ENCODE results near the gene KCNQ5. TPM values are rescaled to one million over a fixed set of nuclear protein-coding genes. Genes with fewer than 3 reads are reported as not detected.

The KCNQ5 gene
- total RNA-seq, 1 experiment from 2014 or later: not detected

DNA sequence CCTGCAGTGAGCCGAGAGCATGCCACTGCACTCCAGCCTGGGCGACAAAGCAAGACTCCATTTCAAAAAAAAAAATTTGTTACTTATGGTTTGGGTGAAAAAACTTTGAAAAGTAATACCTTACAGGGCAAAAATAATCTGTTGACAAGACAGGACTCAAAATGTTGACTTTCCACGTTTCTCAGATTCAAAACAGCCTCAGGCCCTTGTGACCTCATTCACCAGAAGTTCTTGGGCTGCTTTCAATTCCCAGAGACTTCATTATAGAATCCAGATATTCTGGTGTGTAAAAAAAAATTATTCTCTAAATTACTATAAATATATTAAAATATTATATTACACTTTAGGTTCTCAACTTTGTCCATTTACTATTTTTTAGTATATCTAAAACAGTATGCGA lies 116.2 kb downstream of the KCNQ5 start:
- H3K9me3 ChIP-seq (ENCODE audit: control insufficient read depth in 1 of 2, insufficient read depth in 1 of 2, low read depth in 1 of 2, low read length in 2 of 2): no peaks in the 10 kb centered on the region
- no peaks in the 10 kb centered on the region for H3K9me2 ChIP-seq (ENCODE audit: insufficient read depth)
- H2AFZ ChIP-seq (ENCODE audit: low read depth, low read length, poor library complexity, severe bottlenecking): no peak overlapping the region
- H3K4me2 ChIP-seq (ENCODE audit: low read length): no peak overlapping the region
- no peaks in the 10 kb centered on the region for H3K36me3 ChIP-seq (ENCODE audit: control insufficient read depth in 1 of 2, insufficient read depth in 2 of 2, low read length in 2 of 2)
- CTCF ChIA-PET: no interaction called here
- POLR2A ChIA-PET: no interaction called here
- no peak for DNase-seq (ENCODE audit: low read depth, low spot score)
- no peaks in the 10 kb centered on the region for H3K4me1 ChIP-seq (ENCODE audit: control insufficient read depth in 1 of 2, insufficient read depth in 2 of 2, low read length in 2 of 2)
- no peak overlapping the region for H3K9ac ChIP-seq (ENCODE audit: low read length)
- no peak for ATAC-seq
- no peak overlapping the region for H3K27ac ChIP-seq (ENCODE audit: low read depth, low read length)
- H3K4me3 ChIP-seq (replicated peaks in 1 of 2; ENCODE audit: low read depth in 1 of 2, low read length in 2 of 2): no peak overlapping the region
- no peaks in the 10 kb centered on the region for H4K20me1 ChIP-seq (ENCODE audit: insufficient read depth)
- intact Hi-C loops (cut with micrococcal nuclease): no loop called here
- TF ChIP-seq ZNF274 (IDR thresholded peaks at IDR 0.05; ENCODE audit: low read depth, low read length): no peak
- TF ChIP-seq, protein P1, sequence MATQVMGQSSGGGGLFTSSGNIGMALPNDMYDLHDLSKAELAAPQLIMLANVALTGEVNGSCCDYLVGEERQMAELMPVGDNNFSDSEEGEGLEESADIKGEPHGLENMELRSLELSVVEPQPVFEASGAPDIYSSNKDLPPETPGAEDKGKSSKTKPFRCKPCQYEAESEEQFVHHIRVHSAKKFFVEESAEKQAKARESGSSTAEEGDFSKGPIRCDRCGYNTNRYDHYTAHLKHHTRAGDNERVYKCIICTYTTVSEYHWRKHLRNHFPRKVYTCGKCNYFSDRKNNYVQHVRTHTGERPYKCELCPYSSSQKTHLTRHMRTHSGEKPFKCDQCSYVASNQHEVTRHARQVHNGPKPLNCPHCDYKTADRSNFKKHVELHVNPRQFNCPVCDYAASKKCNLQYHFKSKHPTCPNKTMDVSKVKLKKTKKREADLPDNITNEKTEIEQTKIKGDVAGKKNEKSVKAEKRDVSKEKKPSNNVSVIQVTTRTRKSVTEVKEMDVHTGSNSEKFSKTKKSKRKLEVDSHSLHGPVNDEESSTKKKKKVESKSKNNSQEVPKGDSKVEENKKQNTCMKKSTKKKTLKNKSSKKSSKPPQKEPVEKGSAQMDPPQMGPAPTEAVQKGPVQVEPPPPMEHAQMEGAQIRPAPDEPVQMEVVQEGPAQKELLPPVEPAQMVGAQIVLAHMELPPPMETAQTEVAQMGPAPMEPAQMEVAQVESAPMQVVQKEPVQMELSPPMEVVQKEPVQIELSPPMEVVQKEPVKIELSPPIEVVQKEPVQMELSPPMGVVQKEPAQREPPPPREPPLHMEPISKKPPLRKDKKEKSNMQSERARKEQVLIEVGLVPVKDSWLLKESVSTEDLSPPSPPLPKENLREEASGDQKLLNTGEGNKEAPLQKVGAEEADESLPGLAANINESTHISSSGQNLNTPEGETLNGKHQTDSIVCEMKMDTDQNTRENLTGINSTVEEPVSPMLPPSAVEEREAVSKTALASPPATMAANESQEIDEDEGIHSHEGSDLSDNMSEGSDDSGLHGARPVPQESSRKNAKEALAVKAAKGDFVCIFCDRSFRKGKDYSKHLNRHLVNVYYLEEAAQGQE (IDR thresholded peaks at IDR 0.05; ENCODE audit: low read depth): no peak
- no TSS peak for BruUV-seq (replicated peaks)
- peaks cover 21% of the 10 kb centered on the region for H3K27me3 ChIP-seq (ENCODE audit: insufficient read depth, low read length)
- no peaks in the 10 kb centered on the region for H3K79me2 ChIP-seq (ENCODE audit: insufficient read depth, low read length)
- RAD21 ChIA-PET (ENCODE audit: low non-redundant PET in 1 of 2, low total read pairs in 2 of 2, uncharacterized antibody in 2 of 2, unreplicated experiment in 2 of 2): no interaction called here

DNA sequence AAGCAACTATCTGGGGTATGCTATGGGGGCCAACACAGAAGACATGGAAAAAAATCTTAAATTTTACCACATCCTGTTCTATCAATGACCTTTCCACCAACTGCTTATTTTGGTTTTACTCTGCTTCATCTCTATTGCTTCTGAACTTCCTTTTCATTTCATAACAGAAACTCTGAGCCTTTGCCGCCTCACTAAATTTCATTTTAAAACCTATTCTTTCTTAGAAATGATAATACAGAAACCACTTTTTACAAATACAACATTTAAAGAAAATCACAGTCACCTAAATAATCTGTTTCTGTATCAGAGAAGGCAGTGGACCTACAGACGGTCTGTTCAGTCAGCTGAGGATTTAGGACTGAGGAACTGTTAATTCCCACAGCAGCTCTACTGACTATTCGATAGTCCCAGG lies 117.5 kb downstream of the KCNQ5 start:
- no peaks in the 10 kb centered on the region for H3K4me1 ChIP-seq (ENCODE audit: control insufficient read depth in 1 of 2, insufficient read depth in 2 of 2, low read length in 2 of 2)
- no peak overlapping the region for H3K4me3 ChIP-seq (replicated peaks in 1 of 2; ENCODE audit: low read depth in 1 of 2, low read length in 2 of 2)
- H4K20me1 ChIP-seq (ENCODE audit: insufficient read depth): no peaks in the 10 kb centered on the region
- ChIA-PET POLR2A (no interaction called here), RAD21 (ENCODE audit: low non-redundant PET in 1 of 2, low total read pairs in 2 of 2, uncharacterized antibody in 2 of 2, unreplicated experiment in 2 of 2) (no interaction called here), CTCF (no interaction called here)
- peaks cover 16% of the 10 kb centered on the region; the same call in 1 of the 2 replicates for H3K27me3 ChIP-seq (ENCODE audit: insufficient read depth, low read length)
- H3K27ac ChIP-seq (ENCODE audit: low read depth, low read length): no peak overlapping the region
- H3K9me2 ChIP-seq (ENCODE audit: insufficient read depth): no peaks in the 10 kb centered on the region
- DNase-seq (ENCODE audit: low read depth, low spot score) (no peak), ATAC-seq (no peak)
- H3K4me2 ChIP-seq (ENCODE audit: low read length): no peak overlapping the region
- H2AFZ ChIP-seq (ENCODE audit: low read depth, low read length, poor library complexity, severe bottlenecking): no peak overlapping the region
- no peaks in the 10 kb centered on the region for H3K79me2 ChIP-seq (ENCODE audit: insufficient read depth, low read length)
- no TSS peak for BruUV-seq (replicated peaks)
- H3K9ac ChIP-seq (ENCODE audit: low read length): no peak overlapping the region
- no peaks in the 10 kb centered on the region for H3K9me3 ChIP-seq (ENCODE audit: control insufficient read depth in 1 of 2, insufficient read depth in 1 of 2, low read depth in 1 of 2, low read length in 2 of 2)
- H3K36me3 ChIP-seq (ENCODE audit: control insufficient read depth in 1 of 2, insufficient read depth in 2 of 2, low read length in 2 of 2): no peaks in the 10 kb centered on the region
- intact Hi-C loops (cut with micrococcal nuclease): no loop called here
- no peak for TF ChIP-seq SP1 (IDR thresholded peaks at IDR 0.05; ENCODE audit: low read depth)
- TF ChIP-seq SIN3A (IDR thresholded peaks at IDR 0.05; ENCODE audit: low read depth): no peak
- no peak for TF ChIP-seq ZNF274 (IDR thresholded peaks at IDR 0.05; ENCODE audit: low read depth, low read length)
- TF ChIP-seq, protein P1 (IDR thresholded peaks at IDR 0.05; ENCODE audit: low read depth): no peak
- TF ChIP-seq, protein P2, sequence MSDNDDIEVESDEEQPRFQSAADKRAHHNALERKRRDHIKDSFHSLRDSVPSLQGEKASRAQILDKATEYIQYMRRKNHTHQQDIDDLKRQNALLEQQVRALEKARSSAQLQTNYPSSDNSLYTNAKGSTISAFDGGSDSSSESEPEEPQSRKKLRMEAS (IDR thresholded peaks at IDR 0.05): no peak
- TF ChIP-seq, protein P3, sequence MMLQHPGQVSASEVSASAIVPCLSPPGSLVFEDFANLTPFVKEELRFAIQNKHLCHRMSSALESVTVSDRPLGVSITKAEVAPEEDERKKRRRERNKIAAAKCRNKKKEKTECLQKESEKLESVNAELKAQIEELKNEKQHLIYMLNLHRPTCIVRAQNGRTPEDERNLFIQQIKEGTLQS (IDR thresholded peaks at IDR 0.05): no peak
- TF ChIP-seq YY1 (IDR thresholded peaks at IDR 0.05; ENCODE audit: extremely low read depth, insufficient replicate concordance, low read depth, low read length): no peak
- TF ChIP-seq CEBPB (IDR thresholded peaks at IDR 0.05; ENCODE audit: low read depth): no peak
- no peak for TF ChIP-seq EGR1 (IDR thresholded peaks at IDR 0.05; ENCODE audit: low read depth)
- TF ChIP-seq ZFX (IDR thresholded peaks at IDR 0.05): no peak
- no peak for TF ChIP-seq ELF1 (IDR thresholded peaks at IDR 0.05; ENCODE audit: borderline replicate concordance, low read depth)
- TF ChIP-seq POLR2A (IDR thresholded peaks at IDR 0.05; ENCODE audit: borderline replicate concordance, extremely low read depth, insufficient read depth, insufficient read length): no peak

Data from HCT116 (cell line).